MV-4-11 (cell line): Measurements from ENCODE around the gene PKDCC.

Experiments
- DNase-seq: peaks from one replicate; lab custom pipeline; 2025; lab: John Stamatoyannopoulos, UW

PKDCC gene

GRCh38 chr2:42105330-42106256 is 57.8 kb downstream of the PKDCC start:
- DNase-seq: peak; percentile 77

GRCh38 chr2:42106257-42106816 is 58.5 kb downstream of the PKDCC start:
- DNase-seq: no peak

GRCh38 chr2:42107249-42108042 is 59.6 kb downstream of the PKDCC start:
- DNase-seq: no peak
